ENCODE data around the gene LRRN2.
"Not testable (repeated sequence)": the region's sequence is repeated elsewhere in the genome, so short reads cannot be mapped to it uniquely, and the experiment has no call there.

Gene LRRN2

GRCh38 chr1:204574016-204574864 is 111.3 kb downstream of the LRRN2 start:
- DNase-seq (ENCODE audit: low spot score) = no peak

DNA sequence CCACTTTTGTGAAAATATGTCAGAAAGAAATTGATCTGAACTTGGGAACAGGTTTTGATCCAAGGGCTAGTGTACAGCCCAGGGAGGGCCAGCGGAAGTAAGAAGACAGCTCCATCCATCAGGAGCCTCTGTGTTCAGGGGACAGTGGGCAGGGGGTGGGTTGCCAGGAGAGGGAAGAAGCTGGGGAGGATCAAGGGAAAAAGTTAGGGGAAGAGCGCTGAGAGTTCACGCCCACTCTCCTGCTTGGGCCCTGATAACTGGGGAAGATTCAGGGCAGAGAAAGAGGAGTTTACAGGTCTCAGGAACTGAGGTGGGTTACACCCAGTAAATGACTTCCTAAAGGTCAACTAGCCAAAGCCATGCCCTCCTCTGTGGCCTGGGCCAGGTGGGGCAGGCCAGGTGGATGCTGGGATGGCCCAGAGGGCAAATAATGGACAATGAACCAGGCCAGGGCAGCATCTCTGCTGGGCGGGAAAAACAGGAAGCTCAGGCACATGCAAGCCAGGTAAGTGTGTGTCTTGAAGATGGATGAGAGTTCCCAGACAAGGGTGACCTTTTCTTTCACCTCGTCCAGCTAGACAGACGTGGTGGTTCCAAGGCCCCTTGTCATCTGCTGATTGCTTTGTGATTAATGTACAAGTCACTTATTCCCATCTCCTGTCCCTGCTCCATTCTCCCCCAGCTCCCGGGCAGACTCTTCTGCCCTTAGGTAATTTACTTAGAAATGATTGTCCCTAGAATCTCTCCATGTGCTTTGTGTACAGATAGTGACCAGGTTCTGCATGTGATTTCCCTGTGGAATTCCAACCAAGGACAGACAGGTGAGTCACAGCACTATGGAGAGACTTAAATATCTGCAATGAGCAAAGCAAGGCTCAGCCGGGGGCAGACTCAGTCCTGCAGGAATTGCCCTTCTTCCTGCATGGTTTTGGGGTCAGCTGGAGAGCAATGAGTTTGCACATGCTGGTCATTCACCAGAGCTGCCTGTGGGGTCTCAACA is 112.3 kb downstream of the LRRN2 start:
- no peak for DNase-seq (ENCODE audit: low spot score)

DNA sequence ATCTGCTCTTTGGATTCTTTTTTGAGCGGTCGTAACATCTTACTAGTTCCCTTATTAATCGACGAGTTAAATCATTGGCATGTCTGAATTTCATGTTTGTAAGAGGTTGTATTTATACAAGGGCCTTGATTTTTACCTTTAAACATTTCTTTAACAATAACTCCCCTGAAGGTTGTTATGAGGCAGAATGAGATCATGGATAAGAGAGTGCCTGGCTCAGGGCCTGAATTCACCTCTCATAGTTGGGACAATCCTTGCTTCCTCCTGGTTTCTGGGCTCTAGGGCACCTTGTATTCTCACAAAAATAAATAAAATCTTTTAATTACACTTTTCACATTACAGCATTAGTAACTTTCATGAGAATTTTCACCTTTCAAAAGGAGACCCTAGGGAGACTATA is 113.9 kb downstream of the LRRN2 start:
- no peak for DNase-seq (ENCODE audit: low spot score)

DNA sequence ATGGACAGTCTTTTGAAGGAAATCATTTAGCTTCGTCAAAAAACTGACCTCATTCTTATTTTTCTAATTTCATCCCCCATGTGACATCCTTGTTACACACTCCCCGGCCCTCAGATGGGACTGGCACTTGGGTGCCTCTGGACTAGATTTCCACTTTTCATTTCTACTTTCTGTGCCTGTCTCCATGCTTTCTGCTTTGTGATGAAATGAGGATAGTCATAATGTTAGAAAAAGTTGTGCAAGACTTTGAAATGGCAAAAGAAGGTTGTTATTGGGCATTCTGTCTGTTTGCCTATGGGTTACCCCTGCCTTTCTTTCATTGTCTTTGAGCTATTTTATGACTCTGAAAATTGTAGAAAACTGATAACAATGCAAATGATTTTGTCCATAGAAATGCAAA is 114.4 kb downstream of the LRRN2 start:
- DNase-seq (ENCODE audit: low spot score) = no peak

DNA sequence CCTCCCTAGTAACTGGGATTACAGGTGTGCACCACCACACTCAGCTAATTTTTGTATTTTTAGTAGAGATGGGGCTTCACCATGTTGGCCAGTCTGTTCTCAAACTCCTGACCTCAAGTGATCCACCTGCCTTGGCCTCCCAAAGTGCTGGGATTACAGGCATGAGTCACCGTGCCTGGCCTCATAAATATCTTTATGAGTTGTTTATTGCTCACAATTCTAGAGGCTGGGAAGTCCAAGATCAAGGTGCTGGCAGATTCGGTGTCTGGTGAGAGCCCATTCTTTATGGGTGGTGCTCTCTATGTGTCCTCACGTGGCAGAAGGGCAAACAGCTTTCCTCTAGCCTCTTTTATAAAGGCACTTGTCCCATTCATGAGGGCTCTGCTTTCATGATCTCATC is 115.5 kb downstream of the LRRN2 start:
- DNase-seq (ENCODE audit: low spot score) = not testable (repeated sequence)

DNA sequence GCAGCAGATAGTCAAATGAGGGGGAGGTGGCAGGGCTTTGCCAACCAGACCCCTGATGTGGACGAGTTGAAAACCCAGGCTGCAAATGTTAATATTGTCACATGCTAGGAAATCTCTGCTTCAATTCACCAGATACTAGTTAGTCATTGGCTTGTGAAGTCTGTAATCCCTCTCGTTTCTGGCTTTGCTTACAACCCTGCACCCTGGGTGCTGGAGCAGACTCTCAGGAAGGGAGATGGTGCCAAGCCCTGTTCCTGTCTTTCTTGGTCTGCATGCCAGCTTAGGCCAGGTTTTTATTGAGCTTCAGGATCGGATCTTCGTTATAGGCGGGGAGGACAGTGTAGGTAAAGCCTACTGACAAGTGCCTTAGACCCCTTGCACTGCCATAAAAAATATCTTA is 116.1 kb downstream of the LRRN2 start:
- peak; percentile 75 for DNase-seq (ENCODE audit: low spot score)

DNA sequence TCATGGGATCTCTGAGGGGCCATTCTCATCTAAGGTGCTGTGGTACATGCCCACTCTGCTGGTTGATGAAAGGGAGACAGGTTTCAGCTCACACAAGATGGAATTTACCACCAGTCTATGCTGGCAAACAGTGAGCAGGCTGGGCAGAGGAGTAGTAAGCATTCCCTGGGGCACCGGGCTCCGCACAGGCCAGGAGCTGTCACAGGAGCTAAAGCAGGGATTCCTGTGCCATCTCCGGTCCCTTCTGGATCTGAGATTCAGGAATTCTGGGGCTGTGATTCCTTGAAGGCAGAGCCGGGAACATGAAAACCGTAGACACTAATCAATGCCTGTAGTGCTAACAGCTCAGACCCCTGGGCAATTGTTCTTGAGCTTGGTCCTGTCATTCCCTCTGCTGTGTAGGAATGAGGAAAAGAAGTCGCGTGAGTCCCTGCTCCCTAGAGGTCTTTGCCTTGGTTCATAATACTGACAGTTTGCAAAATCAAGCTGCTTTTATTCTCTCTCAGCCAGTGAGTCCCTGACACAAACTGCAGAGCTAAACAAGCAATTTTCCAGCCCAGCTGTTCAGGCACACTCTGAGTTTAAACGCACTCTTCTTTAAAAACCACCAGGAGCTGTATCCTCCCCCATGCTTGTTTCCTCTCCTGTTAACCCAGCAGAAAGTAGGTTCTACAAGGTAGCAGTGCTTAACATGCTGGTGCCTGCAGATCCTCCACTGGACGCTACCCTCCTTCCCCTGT is 116.8 kb downstream of the LRRN2 start:
- DNase-seq (ENCODE audit: low spot score) = peak; percentile 15

Data from cerebellar cortex (tissue), 1 donor.